Stimulated activated CD4-positive, alpha-beta T cell treated with anti-CD3 and anti-CD28 coated beads, Interleukin-2, amount 100 ng/mL, for 24 hours (primary cell): Measurements from ENCODE around the gene PROZ.

Source experiments
- DNase-seq, 2 donors: peaks; one replicate each; pipeline ENCODE4 v3.0.0-alpha.2; 2020

PROZ gene

DNA sequence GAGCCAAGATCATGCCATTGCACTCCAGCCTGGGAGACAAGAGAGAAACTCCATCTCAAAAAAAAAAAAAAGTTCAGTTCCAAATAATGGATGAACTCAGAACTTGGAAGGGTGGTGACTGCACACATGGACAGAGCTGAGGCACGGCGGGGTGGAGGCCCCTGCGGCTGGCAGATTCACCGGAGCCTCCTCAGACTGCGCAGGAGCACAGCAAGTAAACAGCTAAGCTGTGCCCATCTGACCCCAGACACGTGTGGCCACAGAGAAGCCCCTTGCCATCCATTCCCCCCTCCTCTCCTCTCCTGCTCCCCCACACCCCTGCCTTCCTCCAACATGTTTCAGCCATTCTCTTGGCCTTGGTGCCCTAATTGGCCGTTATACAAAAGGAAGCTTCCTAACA lies 15.6 kb upstream of the PROZ start:
- no peak for DNase-seq

DNA sequence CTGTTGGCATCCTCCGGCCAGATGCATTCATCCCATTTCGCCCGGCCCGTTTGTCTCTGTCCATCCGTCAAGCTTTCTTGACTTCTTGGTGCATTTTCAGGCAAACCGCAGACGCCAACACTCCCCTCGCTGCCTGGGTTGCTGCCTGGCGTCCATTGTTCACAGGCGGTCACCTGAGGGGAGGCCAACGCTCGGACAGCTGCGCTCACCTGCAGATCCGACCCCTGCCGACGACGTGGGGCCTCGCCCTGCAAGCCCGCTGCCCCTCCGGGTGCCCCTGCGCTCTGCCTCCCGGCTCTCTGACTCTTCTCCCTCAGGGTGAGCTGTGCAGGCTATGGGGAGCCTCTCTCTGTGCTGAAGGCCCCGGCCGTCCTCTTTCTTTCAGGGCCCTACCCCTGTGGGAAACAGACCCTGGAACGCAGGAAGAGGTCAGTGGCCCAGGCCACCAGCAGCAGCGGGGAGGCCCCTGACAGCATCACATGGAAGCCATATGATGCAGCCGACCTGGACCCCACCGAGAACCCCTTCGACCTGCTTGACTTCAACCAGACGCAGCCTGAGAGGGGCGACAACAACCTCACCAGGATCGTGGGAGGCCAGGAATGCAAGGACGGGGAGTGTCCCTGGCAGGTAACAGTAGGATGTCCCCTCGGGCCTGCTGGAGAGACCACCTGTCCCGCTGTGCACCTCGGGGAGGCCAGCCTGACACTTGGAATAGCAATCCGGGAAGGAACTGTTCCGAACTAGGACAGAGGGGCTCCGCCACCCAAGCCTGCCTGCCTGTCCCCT lies 14.8 kb upstream of the PROZ start:
- no peak for DNase-seq

DNA sequence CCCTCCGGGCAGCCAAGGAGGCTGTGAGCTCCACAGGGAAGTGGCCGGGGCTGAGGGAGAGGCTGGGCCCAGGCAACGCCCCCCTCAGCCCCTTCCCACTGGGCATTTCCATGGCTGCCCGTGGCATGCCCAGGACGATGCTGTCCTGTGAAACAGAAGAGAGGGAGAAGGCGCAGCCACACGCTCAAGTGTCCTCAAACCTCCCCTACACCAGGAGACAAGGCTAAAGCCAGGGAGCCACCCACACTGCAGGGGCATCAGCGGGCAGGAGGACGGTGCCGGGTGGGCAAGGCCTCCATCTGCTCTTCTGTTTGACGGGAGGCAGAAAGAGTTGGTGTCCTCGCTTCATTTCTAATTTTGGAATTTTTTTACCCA lies 14.2 kb upstream of the PROZ start:
- DNase-seq: no peak

DNA sequence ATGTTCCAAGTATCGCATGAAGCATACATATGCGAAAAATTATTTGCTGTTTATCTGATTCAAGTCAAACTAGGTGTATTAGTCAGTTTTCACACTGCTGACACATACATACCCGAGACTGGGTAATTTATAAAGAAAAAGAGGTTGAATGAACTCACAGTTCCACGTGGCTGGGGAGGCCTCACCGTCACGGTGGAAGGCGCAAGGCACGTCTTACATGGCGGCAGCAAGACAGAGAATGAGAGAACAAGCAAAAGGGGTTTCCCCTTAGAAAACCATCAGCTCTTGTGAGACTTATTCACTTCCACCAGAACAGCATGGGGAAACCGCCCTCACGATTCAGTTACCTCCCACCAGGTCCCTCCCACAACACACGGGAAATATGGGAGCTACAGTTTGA lies 13.0 kb upstream of the PROZ start:
- DNase-seq: peak; percentile 48 to 53

DNA sequence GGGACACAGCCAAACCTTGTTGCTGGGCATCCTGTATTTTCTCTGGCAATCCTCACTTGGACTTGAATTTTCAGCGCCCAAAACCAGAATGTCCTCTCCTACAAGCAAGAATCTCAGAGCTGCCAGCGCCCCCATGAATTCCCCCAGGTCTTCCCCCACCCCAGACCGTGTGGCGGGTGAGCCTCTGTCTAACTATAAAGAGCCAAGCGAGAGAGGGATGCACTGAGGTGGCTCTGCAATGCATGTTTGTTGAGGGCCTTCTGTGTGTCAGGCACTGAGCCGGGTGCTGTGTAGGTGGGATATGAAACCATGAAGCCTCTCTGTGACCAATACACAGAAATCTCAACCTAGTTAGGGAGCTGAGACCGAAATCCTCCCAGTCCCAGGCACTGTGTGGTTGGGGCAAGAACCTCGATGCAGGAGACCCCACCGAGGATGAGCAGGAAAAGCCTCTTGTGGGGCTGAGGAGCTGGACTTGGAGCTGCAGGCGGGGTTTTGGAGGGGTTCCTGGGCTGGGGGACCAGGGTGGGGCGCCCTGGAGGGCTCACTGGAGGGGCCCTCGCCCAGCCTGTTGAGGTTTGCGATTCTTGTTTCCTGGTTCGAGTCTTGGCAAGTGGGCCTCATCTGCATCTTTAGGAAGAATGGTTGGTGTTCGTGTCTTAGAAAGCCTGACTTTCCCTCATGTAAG lies 12.4 kb upstream of the PROZ start:
- DNase-seq: no peak

DNA sequence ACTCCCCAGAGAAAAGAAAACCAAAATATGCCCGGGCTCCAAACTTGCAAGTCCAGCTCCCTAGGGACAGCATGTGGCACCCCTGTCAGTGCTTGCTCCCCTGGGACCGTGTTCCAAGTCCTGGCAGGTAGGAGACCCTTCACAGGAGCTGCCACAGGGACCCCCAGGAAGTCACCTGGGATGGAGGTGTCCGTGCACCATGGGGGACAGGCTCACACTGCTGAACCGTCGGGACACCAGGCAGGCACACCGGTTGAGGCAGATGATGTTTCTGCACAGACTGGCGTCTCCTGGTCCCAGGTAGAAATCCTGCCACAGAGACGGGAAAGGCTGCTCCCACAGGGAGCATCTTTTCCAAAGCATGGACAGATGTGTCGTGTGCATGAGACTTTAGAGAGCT lies 11.7 kb upstream of the PROZ start:
- no peak for DNase-seq

DNA sequence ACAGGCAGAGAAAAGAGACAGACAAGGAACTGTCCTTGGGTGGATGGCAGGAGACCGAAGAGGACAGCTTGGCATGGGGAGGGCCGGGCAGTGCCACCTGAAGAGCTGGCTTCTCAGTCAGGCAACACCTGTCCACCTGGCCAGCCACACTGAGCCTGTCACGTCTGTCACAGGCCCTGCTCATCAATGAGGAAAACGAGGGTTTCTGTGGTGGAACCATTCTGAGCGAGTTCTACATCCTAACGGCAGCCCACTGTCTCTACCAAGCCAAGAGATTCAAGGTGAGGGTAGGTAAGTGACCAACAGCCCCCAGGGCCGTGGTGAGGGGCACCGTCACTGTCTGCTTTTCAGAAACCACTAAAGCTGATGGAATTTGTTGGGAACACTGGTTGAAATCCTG lies 11.2 kb upstream of the PROZ start:
- DNase-seq: no peak

DNA sequence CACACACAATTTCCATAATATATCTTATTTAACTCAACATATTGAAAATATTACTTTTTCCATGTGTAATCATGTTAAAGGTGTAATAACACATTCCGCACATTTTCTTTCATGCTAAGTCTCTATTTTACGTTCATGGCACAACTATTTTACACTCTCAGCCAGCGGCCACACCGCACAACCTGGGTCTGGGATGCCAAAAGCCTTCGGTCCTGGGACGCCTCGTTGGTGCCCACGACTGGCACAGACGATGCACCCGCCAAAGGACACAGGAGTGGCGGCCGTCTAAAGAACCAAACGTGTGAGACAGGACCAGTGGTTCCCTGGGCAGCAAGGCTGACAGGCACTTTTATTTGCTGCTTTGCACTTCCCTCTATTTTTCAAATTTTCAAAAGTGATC lies 10.0 kb upstream of the PROZ start:
- no peak for DNase-seq

DNA sequence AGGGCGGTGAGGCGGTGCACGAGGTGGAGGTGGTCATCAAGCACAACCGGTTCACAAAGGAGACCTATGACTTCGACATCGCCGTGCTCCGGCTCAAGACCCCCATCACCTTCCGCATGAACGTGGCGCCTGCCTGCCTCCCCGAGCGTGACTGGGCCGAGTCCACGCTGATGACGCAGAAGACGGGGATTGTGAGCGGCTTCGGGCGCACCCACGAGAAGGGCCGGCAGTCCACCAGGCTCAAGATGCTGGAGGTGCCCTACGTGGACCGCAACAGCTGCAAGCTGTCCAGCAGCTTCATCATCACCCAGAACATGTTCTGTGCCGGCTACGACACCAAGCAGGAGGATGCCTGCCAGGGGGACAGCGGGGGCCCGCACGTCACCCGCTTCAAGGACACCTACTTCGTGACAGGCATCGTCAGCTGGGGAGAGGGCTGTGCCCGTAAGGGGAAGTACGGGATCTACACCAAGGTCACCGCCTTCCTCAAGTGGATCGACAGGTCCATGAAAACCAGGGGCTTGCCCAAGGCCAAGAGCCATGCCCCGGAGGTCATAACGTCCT lies 9.4 kb upstream of the PROZ start:
- no peak for DNase-seq

DNA sequence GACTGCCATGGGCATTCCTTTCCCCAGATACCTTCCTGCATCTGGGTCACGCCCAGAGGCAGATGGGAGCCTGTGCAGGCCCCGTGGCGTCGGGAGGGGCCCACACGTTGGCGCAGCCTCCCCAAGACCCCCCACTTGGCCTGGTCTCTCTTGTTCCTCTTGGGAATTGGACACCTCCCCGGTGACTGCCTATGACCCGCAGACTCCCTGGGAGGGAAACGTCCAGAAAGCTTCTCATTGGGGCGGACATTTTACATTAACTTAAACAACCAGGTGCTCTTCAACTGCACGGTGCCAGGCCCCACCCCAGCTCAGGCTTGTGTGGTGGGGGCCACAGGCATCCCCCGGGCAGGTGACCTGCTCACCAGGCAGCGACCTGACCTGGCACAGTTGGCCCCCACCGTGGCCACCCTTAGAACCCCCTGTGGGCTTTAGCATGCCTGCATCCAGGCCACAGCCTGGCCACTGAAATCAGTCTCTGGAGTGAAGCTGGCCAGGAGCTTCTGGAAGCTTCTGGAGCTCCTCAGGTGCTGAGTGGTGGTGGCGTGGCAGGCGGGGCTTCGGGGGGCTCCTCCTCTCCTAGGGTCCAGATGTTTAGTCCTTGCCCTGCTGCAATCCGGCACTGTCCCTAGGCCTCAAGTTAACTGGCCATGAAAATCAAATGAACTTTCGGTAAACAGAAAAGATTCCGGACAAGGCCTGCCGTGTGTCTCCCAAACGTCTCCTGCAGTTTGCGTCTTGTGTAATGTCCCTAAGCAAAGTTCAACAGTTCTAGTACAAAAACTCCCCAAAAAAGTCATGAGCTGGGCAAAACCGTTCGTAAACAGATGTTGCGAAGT lies 8.5 kb upstream of the PROZ start:
- no peak for DNase-seq

DNA sequence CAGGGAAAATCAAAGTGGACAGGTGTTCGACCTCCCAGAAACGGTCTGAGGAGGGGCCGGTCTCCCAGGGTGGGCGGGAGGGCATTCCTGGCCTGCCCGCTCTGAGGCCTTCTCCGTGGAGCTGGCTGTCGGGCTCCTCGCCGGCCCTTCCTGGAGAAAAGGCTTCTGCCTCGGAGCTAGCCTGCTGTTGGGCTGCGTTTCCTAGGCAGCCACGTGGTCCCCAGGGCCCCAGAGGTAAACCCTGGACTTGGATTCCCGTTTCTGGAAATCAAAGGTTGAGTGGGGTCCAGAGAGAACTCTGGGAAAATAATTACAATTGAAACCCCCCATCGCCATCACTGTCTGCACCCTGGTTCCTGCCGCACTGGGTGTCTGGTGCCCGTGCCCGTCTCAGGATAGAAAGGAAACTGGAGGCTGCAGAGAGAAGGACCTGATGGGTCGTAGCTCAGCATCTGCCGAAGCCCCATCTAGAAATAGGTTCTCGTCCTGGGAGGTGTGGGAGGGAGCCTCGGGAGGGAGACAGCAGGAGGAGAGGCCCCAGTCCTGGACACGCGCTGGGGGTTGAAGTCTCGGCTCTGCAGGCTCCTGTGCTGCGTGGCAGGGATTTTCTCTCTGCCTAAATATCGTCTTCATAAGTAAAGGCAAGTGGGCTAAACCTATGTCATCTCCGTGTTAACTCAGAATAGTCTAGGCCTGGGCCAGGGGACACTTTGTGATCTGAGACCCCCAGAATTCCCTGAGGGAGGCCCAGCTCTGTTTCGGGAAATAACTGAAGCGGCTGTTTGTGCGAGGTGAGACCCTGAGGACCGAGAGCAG lies 7.7 kb upstream of the PROZ start:
- DNase-seq: no peak

DNA sequence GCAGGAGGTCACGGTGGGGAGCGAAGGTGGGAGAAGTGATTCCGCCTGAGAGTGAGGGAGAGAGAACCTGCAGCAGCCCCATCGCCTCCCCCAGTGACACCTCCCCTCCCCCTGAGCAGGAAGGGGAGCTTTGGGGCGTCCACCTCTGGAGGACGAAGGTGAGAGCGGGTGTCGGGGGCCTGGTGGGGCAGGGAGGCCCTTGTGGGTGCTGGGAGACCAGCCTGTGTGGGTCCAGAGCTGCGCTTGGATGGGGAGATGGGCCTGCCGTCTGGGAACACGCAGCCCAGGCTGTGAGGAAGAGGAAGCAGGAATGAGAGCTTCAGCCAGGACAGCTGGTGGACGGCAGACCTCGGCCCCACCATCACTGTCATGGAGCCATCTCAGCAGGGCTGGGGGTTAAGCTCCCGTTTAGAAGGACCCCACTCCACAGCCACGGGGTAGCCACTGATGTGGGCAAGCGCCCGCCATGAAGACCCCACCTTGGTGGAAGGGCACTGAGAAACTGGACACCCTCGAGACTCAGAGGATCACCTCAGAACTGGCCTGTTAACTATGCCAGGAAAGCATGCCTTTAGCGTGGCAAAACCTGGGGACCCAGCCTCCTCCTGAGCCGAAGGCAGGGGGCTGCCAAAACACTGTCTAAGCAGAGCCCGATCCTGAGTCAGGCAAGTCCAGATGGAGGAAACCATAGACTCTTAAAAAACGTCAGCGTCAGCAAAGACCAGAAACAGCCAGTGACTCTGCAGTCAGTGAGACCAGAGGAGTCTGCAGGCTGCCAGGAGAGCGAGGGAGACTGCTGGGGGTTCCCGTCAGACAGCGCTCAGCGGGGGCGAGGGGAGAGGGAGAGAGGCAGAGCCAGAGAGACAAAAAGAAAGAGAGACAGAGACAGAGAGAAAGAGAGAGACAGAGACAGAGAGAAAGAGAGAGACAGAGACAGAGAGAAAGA lies 6.4 kb upstream of the PROZ start:
- no peak for DNase-seq

DNA sequence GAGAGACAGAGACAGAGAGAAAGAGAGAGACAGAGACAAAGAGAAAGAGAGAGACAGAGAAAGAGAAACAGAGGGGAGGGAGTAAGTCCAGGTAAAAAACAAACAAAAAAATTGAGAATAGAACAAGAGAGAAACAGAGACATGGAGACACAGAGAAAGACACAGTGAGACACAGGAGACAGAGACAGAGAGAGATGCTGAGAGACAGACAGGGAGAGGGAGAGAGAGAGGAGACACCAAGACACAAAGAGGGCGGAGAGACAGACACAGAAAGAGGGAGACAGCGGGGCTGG lies 5.8 kb upstream of the PROZ start:
- no peak for DNase-seq

DNA sequence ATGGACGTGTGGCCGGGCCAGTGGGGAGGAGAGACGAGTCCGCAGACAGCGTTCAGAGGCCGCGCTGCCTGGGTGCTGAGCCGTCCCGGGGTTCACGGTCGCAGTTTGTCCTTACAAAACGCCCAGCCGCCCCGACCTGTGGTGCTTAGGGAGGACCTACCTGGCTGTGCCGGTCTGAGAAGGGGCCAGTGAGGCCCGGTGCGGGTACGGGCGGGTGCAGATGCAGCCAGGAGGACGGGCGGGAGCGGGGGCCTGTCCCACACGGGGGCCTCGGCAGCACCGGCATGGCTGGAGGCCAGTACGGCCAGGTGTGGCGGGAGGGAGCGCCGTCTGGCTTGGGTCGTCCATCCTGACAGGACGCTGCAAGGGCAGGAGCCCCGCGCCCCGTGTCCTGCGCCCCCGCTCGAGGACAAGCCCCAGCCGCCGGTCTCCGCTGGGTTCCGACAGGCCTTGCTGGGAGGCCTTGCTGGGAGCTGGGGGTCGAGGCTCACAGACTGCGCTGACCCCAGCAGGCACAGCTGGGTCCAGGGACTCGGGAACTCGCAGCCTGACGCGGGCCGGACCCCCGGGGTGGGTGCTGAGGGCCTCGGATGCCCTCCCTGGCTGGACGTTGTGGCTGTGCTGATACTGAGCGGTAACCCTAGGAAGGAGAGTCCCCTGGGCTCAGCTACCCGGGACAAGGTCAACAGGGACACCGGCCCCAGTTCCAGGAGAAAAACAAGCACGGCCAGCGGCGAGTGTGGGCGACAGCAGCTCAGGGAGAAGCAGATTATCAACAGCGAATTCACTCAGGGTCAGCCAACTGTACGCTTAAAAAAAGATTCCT lies 5.3 kb upstream of the PROZ start:
- DNase-seq: no peak

DNA sequence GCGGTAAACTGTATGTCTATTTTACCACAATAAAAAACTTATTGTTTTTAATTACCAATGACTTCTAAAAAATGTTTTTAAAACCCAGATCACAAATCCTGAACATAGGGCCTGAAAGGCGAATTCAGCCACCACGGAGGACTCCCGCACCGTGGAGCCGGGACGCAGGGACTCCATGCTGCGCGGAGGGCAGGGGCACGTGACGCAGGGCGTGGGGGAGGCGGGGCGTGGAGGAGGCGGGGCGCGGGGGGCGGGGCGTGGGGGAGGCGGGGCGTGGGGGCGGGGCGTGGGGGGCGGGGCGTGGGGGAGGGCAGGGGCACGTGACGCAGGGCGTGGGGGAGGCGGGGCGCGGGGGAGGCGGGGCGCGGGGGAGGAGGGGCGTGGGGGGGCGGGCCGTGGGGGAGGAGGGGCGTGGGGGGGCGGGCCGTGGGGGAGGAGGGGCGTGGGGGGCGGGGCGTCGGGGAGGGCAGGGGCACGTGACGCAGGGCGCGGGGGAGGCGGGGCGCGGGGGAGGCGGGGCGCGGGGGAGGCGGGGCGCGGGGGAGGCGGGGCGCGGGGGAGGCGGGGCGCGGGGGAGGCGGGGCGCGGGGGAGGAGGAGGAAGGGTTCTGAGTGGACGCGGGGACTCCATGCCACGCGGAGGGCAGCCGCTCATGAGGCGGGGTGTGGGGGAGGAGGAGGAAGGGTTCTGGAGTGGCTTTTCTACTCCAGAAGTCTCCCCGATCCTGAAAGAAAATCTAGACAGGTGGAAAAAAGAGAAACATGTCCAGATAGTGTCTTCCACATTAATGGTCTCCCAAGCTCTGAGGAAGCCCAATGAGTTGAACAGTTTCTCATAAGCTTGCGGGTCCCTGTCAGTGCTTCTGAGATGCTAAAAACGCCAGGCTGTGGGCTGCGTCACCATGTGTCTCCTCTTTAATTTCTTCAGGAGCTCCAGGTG lies 4.4 kb upstream of the PROZ start:
- DNase-seq: peak; percentile 70 to 73

DNA sequence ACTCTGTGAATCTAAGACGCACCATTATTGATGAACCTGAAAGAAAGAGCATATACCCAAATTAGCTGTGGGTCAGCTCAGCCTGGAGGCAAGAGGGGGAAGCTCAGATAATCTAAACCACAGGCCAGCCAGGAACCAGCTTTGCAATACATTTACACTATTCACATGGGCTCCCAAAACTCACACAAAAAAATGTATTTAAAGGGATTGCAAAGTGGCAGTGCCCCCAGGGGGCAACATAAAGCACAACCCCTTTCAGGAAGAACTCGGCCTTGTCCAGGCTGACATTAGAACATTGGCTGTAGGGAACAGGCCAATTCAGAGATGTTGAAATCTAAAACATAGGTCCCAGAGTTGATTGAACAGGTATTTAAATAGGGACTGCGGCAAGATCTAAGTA lies 3.2 kb upstream of the PROZ start:
- no peak for DNase-seq

DNA sequence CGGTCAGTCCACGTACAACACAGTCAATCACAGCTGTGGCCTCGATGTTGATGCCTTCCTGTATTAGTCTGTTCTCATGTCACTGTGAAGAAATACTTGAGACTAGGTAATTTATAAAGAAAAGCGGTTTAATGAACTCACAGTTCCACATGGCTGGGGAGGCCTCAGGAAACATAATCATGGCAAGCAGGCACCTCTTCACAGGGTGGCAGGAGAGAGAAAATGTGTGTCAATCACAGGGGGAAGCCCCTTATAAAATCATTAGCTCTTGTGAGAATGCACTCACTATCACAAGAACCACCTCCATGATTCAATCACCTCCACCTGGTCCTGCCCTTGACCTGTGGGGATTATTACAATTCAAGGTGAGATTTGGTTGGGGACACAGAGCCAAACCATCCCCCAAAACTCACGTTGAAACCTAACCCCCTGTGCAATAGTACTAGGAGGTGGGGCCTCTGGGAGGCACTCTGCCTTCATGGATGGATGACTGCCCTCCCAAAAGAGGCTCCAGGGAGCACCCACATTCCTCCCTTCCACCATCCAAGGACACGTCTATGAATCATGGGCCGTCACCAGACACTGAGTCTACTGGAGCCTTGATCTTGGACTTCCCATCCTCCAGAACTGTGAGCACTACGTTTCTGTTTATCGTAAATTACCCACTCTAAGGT lies 2.3 kb upstream of the PROZ start:
- no peak for DNase-seq

DNA sequence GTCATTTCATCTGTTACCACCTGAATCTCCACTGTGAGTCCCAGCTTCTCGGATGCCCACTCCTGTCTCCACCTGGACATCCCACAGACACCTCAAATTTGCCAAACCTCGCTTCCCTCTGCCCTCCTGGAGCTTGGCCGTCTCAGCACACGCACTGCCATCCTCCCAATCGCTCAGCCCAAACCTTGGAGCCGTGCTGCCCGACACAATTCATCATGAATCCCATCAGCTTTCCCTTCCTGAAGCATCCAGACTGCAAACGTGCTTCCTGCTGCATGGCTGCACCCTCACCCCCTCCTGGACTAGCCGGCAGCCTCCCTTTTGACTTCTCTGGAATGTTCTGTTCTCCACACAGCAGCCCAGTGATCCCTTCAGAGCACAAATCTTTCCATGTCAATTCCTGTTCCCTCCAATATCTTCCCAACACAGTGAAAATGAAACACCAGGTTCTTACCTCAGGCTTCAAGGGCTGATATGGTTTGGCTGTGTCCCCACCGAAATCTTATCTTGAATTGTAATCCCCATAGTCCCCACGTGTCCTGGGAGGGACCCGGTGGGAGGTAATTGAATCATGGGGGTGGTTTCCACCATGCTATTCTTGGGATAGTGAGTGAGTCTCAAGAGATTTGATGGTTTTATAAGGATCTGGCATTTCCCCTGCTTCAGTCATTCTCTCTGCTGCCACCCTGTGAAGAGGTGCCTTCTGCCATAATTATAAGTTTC lies 1.1 kb upstream of the PROZ start:
- DNase-seq: no peak
